Endometrial microvascular endothelial cells (primary cell): ENCODE results near the gene SUPT6H. TPM values are rescaled to one million over a fixed set of nuclear protein-coding genes. Genes with fewer than 3 reads are reported as not detected.
"Not testable (repeated sequence)": the region's sequence is repeated elsewhere in the genome, so short reads cannot be mapped to it uniquely, and the experiment has no call there.

ENCODE experiments used
- in situ Hi-C: cut with HindIII; loops from 2 replicates; pipeline ENCODE4 v1.10.0; 2017; ENCODE audit warnings: low sequenced_read_pairs, low pct_unique_long_range_greater_than_20kb; ENCODE audit errors: inconsistent ontology term
- total RNA-seq: library from RNA; depleted of rRNA; stranded (reverse); fragments of >200 nt; gene quantifications from one replicate; pipeline ENCODE4 v1.2.3, GENCODE V29; 2015; ENCODE audit errors: inconsistent ontology term

Gene SUPT6H
- total RNA-seq, 1 donor from 2014 or later, result 38.7 TPM

- in situ Hi-C loops, result no loop called here
Observed at GRCh38 chr17:28714281-28714680, 52.3 kb downstream of the SUPT6H start.

DNA sequence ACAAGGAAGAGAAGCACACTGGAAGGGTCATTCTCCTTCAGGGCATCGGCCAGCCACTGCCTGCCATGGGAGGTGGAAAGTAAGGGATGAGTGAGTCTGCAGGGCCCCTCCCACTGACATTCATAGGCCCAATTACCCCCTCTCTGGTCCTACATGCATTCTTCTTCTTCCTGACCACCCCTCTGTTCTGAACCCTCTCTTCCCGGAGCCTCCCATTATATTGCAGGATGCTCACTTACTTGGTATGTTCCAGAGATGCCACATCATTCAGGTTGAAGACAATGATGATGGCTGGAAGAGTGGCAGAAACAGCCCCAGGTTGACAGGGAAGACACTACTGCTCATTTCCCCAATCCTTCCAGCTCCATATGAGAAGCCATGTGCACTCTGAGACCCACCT is 53.2 kb downstream of the SUPT6H start:
- in situ Hi-C loops, result no loop called here

GRCh38 chr17:28716740-28717577 is 55.0 kb downstream of the SUPT6H start:
- in situ Hi-C loops, result no loop called here

DNA sequence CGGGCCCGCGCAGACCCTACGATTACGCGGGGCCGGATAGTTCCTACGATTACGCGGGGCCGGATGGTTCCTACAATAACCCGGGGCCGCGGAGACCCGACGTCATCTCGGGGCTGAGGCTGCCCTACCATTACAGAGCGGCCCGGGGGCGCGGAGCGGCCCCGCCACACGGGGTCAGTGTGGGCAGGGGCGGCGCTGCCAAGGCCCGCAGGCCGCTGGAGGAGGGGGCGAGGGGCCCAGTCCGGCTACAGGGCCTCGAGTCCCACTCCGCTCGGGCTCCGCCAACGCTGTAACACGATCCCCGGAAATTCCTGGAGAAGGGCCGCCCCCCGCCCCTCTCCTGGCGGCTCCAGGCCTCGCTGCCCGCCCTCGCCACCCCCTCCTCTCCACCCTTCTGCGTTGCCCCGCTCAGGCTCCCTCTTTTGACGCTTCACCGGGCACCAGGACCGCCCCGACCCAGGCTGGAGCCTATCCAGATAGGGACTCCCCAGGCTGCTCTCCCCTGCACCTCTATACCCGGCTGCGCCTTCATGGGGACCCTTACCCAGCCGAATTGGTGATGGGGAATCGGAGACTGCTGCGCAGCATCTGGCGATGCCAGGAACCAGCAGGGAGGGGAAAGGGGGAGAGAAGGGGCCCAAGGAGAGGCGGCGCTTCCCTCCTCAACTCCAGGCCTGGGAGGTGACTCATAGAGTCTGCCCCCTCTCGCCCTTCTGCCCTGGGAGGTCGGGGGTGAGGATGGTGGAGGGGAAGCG is 55.8 kb downstream of the SUPT6H start, which contains the start of gene RAB34:
TSS of gene RAB34 (minus strand) at position 291 of the 755 bp plus-strand sequence. CDS start 602 bp downstream, outside the sequence.
- in situ Hi-C loops, result no loop called here

DNA sequence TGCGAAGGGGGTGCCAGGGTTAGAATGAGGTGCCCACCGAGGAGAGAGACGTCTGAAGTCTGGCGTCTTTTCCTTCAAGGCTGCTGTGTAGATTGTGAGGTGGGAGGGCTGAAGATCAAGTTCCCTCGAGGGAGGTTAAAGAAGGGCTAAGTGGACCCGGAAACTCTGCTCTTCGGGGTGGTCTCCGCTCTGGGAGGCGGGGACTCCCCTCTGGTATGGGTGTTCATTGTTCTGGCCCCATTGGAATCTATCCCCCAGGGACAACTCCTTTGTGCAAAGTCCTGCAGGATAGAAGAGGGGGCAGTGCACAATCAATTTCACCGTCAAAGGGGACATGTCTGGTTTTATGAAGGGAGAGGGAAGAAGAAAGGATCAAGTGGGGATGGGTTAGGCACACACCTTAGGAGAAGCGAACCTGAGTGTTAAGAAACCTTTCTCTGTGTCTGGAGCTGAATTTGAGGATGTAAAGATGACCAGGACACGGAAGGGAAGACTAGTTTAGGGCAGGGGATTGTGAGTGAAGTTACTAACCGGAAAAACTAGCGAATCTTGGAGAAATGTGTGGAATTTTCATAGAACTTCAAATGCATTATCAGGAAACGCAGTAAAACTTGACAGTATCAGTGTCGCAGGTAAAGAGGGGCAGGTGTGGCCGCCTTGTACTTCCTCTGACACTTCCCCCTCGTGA is 56.5 kb downstream of the SUPT6H start:
- in situ Hi-C loops, result no loop called here

GRCh38 chr17:28719021-28719433 is 57.0 kb downstream of the SUPT6H start:
- in situ Hi-C loops, result no loop called here

DNA sequence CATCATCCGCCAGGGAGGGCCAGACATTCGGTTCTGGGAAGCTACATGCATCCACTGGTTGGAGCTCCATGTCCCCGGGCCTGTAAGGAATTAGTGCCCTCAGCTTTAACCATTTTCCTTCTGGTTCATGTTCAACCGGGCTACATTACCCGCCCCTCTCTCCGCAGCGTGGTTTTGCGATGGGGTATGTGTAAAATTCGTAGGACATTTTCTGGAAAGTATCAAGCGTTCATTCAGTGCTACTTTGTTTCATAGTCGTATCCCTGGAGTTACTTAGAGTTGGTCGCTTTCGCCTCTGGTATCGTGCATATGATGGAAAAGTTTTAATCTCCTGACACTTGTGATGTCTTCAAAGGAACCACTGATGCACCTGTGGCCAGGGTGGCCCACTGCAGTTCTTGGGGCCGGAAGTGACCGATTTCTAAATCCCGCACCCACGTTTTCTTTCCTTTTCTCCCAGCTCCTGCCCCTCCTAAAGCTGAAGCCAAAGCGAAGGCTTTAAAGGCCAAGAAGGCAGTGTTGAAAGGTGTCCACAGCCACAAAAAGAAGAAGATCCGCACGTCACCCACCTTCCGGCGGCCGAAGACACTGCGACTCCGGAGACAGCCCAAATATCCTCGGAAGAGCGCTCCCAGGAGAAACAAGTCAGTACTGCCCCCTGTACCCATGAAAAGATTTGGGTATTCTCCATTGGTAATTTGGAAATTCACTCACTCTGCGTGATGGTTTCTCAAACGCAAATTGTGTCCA is 58.4 kb downstream of the SUPT6H start:
- in situ Hi-C loops, result no loop called here

DNA sequence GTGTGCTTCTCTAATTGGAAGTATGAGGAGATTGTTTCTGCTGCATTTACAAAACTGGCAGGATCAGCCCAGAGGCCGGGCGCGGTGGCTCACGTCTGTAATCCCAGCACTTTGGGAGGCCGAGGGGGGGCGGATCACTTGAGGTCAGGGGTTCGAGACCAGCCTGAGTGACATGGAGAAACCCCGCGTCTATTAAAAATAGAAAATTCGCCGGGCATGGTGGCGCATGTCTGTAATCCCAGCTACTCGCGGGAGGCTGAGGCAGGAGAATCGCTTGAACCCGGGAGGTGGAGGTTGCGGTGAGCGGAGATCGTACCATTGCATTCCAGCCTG is 59.0 kb downstream of the SUPT6H start:
- in situ Hi-C loops, result not testable (repeated sequence)

DNA sequence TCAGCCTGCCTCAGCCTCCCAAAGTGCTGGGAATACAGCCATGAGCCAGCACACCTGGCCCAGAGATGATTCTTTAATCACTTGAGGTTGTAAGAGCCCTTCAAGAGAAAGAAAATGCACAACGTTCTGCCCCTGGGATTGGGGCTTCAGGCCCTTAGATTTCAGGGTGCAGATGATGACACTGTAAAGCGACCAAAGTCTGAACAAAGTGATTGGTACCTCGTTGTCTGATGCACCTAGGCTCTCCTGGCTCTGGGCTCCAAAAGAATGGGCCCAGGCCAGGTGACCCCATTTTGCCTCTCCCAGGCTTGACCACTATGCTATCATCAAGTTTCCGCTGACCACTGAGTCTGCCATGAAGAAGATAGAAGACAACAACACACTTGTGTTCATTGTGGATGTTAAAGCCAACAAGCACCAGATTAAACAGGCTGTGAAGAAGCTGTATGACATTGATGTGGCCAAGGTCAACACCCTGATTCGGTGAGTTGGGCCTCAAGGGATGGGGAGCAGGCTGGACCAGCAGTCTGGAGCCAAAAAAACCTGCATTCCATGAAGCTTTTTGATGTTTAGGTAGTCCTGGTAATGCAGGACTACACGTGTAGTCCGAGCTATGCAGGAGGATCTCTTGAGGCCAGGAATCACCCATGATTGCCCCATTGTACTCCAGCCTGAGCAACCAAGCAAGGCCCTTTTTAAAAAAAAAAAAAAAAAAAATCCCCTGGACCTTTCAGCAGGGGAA is 60.6 kb downstream of the SUPT6H start:
- in situ Hi-C loops, result no loop called here

- in situ Hi-C loops, result no loop called here
Observed at GRCh38 chr17:28723159-28723835, 61.3 kb downstream of the SUPT6H start.

- in situ Hi-C loops, result not testable (repeated sequence)
Observed at GRCh38 chr17:28723836-28724499, 62.0 kb downstream of the SUPT6H start.

GRCh38 chr17:28724500-28725165 is 62.6 kb downstream of the SUPT6H start:
- in situ Hi-C loops, result no loop called here

DNA sequence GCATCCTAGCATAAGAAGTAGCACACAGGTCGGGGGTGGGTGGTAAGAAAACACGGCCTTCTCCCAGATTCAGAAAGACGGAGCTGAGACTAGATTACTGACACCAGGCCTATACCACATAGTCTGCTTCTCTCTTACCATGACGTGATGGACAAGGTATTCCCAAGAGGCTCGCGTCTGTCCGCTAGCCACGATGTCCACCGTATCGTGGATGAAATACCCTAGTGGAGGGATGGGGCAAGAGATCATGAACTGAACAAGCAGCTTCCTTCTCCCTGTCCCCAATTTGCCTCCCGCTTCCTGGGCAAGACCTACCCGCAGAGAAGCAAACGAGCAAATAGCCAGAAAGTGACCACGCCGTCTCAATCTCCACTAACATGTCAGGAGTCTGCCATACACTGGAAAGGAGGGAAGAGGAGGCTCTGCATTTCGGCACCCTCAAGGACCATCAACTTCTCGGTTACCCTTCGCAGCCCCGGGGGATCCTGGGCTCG is 63.2 kb downstream of the SUPT6H start:
- in situ Hi-C loops, result no loop called here

DNA sequence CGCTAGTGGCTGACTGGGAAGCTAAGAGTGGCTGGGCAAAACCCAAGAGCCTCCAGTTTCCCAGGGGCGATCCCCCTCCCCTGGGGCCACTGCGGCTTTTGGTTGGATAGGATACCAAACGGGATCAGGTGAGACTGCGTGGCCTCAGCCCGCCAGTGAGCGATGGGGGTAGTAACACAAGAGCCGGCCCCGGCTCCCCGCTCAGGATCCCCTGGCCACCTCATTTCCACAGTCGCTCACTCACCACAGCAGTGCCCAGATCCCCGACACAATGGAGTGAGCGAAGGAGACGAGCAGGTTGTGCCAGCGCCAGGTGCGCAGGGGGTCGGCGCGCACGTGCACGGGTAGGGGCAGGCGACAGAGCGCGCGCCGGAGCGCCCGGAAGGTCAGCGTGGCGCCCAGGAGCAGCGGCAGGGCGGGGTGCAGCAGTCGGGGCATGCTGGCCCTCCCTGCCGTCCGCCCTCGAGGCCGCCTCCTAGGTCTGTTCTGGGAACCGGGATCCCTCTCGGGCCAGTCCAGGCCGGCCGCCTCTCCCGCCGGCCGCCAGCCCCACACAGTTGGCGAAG is 63.7 kb downstream of the SUPT6H start:
- in situ Hi-C loops, result no loop called here

DNA sequence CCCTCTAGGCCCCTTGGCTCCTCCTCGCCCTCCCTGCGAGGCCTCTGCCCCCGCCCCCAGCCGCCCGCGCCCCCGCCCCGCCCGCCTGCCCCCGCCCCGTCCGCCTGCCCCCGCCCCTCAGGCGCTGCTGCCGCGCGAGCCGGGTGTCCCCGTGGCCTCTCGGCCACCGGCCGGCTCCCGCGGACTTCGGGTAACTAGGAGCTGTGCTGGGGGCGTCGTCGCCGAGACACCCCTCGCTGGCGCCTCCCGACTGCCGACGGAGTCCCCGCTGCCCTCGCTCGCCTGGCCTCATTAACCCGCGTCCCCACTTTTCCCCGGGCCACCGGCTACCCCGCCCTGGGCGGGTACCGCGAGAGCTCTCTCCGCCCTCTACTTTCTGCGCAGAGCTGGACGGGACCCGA is 64.2 kb downstream of the SUPT6H start, which contains the start of gene TLCD1:
TSS of gene TLCD1 (minus strand) at position 8 of the 401 bp plus-strand sequence. CDS start 136 bp downstream, outside the sequence.
- in situ Hi-C loops, result no loop called here
